Measurements from ENCODE around the gene VRTN. TPM values are rescaled to one million over a fixed set of nuclear protein-coding genes. Genes with fewer than 3 reads are reported as not detected.

Gene VRTN
- total RNA-seq, 1 donor from 2014 or later = 0.15 TPM

DNA sequence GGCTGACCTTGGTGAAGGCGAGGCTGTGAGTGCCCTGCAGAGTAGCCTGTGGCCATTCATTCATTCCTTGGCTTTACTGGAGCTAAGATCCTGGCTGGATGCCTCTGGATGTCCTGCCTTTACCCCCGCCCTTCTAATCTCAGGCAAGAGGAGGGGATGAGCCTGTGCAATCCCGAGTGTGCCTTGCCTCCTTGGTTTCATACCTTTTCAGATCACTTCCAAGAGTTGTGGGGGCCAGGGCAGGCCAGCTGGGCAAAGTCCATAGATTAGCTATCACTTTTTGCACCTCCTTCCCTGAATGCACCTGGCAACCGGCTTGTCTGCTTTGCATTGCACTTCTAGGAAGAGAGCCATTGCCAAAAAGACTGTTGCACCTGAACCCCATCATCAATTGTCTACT, 1.5 kb downstream of the VRTN start:
- DNase-seq = no peak
- Mint-ChIP-seq H3K9me3 (ENCODE audit: unreplicated experiment) (no peaks in the 10 kb centered on the region), H3K27me3 (ENCODE audit: unreplicated experiment) (peaks cover 2% of the 10 kb centered on the region), H3K4me1 (ENCODE audit: low read depth, unreplicated experiment) (peaks cover 2% of the 10 kb centered on the region), H3K4me3 (ENCODE audit: unreplicated experiment) (no peak overlapping the region), H3K36me3 (ENCODE audit: unreplicated experiment) (no peaks in the 10 kb centered on the region), H3K27ac (ENCODE audit: unreplicated experiment) (no peak overlapping the region)
- TF ChIP-seq, protein P1, sequence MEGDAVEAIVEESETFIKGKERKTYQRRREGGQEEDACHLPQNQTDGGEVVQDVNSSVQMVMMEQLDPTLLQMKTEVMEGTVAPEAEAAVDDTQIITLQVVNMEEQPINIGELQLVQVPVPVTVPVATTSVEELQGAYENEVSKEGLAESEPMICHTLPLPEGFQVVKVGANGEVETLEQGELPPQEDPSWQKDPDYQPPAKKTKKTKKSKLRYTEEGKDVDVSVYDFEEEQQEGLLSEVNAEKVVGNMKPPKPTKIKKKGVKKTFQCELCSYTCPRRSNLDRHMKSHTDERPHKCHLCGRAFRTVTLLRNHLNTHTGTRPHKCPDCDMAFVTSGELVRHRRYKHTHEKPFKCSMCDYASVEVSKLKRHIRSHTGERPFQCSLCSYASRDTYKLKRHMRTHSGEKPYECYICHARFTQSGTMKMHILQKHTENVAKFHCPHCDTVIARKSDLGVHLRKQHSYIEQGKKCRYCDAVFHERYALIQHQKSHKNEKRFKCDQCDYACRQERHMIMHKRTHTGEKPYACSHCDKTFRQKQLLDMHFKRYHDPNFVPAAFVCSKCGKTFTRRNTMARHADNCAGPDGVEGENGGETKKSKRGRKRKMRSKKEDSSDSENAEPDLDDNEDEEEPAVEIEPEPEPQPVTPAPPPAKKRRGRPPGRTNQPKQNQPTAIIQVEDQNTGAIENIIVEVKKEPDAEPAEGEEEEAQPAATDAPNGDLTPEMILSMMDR (IDR thresholded peaks at IDR 0.05; ENCODE audit: partially characterized antibody, unreplicated experiment) = no peak

DNA sequence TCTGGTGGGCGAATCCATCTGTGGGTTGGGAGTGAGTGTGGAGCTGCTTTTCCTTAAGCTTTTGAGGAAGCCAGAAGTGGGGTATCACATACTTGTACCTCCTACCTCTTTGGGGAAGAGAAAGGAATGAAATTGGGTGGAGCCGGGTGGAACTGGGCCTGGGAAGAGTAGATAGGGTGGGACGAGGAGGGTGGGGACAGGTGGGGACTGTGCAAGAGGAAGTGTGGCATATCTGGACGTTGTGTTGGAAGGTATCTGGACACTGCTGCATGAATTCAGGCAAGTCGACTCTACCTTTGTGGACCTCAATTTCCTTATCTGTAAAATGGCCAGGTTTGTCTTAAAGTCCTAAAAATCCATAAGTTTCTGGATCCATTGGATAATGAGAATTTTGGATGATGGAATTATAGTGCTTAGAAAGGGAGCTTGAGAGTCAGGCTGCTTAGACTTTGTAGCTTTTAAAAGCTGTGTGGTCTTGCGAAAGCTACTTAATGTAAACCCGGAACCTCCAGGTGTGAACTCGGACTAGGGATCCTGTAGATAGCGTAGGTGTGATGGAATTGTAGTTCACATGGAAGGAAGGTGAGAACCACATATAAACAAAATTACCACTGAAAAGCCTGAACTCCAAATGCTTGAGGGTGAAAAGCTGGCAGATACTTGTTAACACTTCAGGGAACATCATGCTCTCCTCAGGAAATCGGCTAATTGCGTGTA, 2.1 kb downstream of the VRTN start:
- DNase-seq = no peak
- Mint-ChIP-seq H3K27ac (ENCODE audit: unreplicated experiment) (no peak overlapping the region), H3K9me3 (ENCODE audit: unreplicated experiment) (no peaks in the 10 kb centered on the region), H3K4me1 (ENCODE audit: low read depth, unreplicated experiment) (peaks cover 2% of the 10 kb centered on the region), H3K36me3 (ENCODE audit: unreplicated experiment) (no peaks in the 10 kb centered on the region), H3K4me3 (ENCODE audit: unreplicated experiment) (no peak overlapping the region), H3K27me3 (ENCODE audit: unreplicated experiment) (peaks cover 2% of the 10 kb centered on the region)
- TF ChIP-seq, protein P1 (IDR thresholded peaks at IDR 0.05; ENCODE audit: partially characterized antibody, unreplicated experiment) = no peak

DNA sequence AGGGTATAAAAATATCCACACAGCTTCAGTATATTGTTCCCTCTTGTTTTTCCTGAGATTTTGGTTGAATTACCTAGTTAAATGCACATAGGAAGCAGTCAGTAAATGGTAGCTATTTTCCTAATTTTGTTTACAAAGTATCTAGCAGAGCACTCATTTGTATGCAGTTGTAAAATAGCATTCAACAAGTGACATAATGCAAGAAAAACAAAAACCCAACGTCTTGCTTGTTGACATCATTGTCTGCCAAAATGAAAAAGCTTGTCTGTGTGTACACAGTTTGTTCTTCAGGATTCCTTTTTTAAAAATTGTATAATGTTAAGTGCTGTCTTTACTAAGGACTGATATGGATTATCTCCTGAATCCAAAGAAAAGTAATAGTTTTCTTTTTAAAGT, 2.7 kb downstream of the VRTN start:
- no peak overlapping the region for H3K4me3 Mint-ChIP-seq (ENCODE audit: unreplicated experiment)
- TF ChIP-seq, protein P1 (IDR thresholded peaks at IDR 0.05; ENCODE audit: partially characterized antibody, unreplicated experiment) = no peak
- no peak for DNase-seq
- no peaks in the 10 kb centered on the region for H3K9me3 Mint-ChIP-seq (ENCODE audit: unreplicated experiment)
- H3K36me3 Mint-ChIP-seq (ENCODE audit: unreplicated experiment) = no peaks in the 10 kb centered on the region
- peaks cover 2% of the 10 kb centered on the region for H3K4me1 Mint-ChIP-seq (ENCODE audit: low read depth, unreplicated experiment)
- no peak overlapping the region for H3K27ac Mint-ChIP-seq (ENCODE audit: unreplicated experiment)
- H3K27me3 Mint-ChIP-seq (ENCODE audit: unreplicated experiment) = peaks cover 2% of the 10 kb centered on the region

DNA sequence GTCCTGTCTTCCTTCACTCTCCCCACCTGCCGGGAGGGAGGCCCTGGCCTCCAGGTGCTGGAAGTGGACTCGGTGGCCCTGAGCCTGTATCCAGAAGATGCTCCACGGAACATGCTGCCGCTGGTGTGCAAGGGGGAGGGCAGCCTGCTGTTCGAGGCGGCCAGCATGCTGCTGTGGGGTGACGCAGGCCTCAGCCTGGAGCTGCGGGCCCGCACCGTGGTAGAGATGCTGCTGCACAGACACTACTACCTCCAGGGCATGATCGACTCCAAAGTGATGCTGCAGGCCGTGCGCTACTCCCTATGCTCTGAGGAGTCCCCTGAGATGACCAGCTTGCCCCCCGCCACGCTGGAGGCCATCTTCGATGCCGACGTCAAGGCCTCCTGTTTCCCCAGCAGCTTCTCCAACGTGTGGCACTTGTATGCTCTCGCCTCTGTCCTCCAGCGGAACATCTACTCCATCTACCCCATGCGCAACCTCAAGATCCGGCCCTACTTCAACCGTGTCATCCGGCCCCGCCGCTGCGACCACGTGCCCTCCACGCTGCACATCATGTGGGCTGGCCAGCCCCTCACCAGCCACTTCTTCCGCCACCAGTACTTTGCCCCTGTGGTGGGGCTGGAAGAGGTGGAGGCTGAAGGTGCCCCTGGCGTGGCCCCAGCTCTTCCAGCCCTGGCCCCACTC, 8.8 kb downstream of the VRTN start:
- Mint-ChIP-seq H3K4me1 (ENCODE audit: low read depth, unreplicated experiment) (peaks cover 2% of the 10 kb centered on the region), H3K27ac (ENCODE audit: unreplicated experiment) (no peak overlapping the region), H3K4me3 (ENCODE audit: unreplicated experiment) (no peak overlapping the region), H3K27me3 (ENCODE audit: unreplicated experiment) (peaks cover 7% of the 10 kb centered on the region), H3K9me3 (ENCODE audit: unreplicated experiment) (peaks cover 3% of the 10 kb centered on the region), H3K36me3 (ENCODE audit: unreplicated experiment) (no peaks in the 10 kb centered on the region)
- no peak for DNase-seq
- TF ChIP-seq, protein P1 (IDR thresholded peaks at IDR 0.05; ENCODE audit: partially characterized antibody, unreplicated experiment) = no peak

DNA sequence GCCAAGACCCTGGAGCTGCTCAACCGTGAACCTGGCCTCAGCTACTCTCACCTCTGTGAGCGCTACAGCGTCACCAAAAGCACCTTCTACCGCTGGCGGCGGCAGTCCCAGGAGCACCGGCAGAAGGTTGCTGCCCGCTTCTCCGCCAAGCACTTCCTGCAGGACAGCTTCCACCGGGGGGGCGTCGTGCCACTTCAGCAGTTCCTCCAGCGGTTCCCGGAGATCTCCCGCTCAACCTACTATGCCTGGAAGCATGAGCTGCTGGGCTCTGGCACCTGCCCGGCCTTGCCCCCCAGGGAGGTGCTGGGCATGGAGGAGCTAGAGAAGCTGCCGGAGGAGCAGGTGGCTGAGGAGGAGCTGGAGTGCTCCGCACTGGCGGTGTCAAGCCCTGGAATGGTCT, 9.3 kb downstream of the VRTN start:
- Mint-ChIP-seq H3K36me3 (ENCODE audit: unreplicated experiment) (no peaks in the 10 kb centered on the region), H3K27me3 (ENCODE audit: unreplicated experiment) (peaks cover 7% of the 10 kb centered on the region), H3K4me3 (ENCODE audit: unreplicated experiment) (no peak overlapping the region), H3K27ac (ENCODE audit: unreplicated experiment) (no peak overlapping the region), H3K4me1 (ENCODE audit: low read depth, unreplicated experiment) (peaks cover 2% of the 10 kb centered on the region), H3K9me3 (ENCODE audit: unreplicated experiment) (peaks cover 3% of the 10 kb centered on the region)
- no peak for DNase-seq
- TF ChIP-seq, protein P1 (IDR thresholded peaks at IDR 0.05; ENCODE audit: partially characterized antibody, unreplicated experiment) = no peak

All from glutamatergic neuron (in vitro differentiated cells).